AG10803 (cell line): ENCODE results near the gene MYO10.

Experiments used
- DNase-seq: peaks from one replicate; pipeline ENCODE4 v3.0.0; 2010; ENCODE audit warnings: low read depth
- H3K4me3 ChIP-seq: 2 replicates; pipeline ENCODE4 v1.5.1; 2011; ENCODE audit warnings: mild to moderate bottlenecking, low read length, control low read depth
- TF ChIP-seq, protein P1 (sequence below): conservative IDR thresholded peaks from 2 replicates; pipeline ENCODE4 v1.5.1; 2011; ENCODE audit warnings: mild to moderate bottlenecking, low read length, control low read depth, inconsistent platforms

MYO10 gene

DNA sequence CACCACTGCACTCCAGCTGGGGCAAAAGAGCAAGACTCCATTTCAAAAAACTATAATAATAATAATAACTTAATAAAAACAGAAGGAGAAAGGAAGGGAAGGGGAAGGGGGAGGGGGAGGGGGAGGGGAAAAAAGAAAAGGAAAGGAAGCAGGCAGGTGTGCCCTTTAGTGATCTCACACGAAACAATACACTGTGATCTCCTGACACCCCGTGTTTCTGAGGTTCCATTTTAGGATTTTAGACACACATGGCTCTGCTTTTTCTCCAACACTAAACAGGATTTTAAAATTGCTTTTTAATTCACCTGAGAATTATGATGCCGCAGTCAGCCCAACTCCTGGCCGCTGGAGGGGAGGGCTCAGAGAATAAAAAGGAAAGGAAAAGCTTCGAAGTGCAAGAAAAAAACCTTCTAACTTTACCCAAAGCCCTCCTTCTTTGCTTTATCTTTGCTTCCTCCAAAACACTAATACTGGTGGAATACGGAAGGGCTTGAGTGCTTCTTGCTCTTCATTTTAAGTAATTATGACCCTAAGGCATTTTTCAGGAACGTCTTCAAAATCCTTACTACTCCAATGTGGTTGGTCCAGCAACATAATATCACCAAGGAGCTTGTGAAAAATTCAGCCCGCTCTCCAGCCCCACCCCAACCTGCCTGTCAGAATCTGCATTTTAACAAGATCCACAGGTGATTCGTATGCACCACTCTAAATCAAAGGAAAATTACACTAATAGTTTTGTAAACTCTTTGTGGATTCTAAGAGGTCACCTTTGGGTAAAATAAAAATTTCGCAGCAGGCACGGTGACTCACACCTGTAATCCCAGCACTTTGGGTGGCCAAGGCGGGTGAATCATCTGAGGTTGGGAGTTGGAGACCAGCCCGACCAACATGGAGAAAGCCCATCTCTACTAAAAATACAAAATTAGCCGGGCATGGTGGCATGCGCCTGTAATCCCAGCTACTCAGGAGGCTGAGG lies 66.0 kb downstream of the MYO10 start:
- H3K4me3 ChIP-seq: no peak overlapping the region
- DNase-seq: peak; percentile 36
- TF ChIP-seq, protein P1, sequence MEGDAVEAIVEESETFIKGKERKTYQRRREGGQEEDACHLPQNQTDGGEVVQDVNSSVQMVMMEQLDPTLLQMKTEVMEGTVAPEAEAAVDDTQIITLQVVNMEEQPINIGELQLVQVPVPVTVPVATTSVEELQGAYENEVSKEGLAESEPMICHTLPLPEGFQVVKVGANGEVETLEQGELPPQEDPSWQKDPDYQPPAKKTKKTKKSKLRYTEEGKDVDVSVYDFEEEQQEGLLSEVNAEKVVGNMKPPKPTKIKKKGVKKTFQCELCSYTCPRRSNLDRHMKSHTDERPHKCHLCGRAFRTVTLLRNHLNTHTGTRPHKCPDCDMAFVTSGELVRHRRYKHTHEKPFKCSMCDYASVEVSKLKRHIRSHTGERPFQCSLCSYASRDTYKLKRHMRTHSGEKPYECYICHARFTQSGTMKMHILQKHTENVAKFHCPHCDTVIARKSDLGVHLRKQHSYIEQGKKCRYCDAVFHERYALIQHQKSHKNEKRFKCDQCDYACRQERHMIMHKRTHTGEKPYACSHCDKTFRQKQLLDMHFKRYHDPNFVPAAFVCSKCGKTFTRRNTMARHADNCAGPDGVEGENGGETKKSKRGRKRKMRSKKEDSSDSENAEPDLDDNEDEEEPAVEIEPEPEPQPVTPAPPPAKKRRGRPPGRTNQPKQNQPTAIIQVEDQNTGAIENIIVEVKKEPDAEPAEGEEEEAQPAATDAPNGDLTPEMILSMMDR: no peak

DNA sequence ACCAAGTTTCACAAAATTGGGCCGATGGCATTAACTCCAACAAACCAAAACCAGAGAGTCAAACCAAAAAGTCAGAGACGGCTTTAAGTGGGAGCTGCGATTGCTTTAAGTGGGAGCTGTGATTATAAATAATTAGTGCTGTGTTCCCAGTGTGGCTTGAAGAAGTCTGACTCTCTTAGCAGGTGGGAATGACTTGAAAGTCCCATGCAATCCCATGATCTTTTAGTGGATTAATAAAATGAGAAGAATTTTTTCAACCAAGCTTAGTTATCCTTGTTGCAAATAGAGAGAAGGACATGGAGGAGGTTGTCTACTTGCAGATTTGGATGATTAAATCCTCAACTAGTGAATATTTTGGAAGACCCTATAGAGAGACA lies 68.5 kb downstream of the MYO10 start:
- TF ChIP-seq, protein P1: no peak
- DNase-seq: no peak
- H3K4me3 ChIP-seq: no peak overlapping the region

DNA sequence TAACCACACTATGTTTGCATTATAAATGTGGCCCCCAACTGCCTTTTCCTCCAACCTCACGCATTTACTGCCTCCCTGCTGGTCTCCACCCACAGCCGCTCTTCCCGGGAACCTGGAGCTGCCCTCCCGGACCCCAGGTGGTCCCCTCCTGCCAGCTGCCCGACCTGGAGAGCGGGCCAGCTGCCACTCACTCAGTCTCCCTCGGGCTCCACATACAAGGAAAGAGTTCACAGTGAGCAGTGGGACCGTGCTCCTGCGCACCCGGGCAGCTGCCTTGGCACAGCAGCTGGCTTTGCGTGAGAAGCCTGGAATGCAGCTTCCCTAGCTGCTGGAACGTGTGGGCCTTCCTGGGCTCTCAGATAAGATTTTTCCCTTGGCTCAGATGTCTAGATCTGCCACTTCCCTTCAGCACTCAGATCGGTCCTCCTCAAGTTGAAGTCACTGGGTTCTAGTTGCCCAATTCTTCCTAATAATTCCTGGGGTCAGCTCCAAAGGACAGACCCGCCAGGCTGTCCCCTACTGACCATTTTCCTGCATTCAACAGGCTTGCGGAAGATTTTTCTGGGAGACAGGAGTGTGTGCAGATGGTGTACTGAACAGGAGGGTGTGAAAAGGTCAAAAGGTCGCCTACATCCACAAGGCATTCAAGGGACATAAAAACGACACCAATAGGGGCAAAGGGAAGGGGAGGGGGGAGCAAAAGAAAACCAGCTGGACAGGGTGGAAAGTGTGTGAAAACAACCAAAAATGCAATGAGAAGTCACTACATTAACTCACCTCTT lies 69.1 kb downstream of the MYO10 start:
- TF ChIP-seq, protein P1: no peak
- no peak for DNase-seq
- H3K4me3 ChIP-seq: no peak overlapping the region

DNA sequence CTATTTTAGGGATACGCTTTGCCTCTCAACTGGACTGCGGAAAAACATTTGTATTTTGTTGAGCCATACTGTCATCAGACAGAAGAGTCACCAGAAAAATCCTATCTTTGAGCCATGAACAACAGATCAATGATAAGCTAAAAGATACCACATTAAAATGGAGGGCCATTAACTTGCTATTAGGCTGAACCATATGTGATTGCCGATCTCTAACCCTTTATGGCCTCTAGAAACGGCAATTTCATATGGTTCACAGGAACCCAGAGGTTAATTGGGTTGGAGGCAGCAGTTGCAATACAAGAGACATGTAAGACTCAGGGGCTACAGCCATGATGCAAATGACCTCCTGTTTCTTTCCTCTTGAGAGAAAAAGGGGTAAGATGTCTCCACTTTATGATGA lies 69.8 kb downstream of the MYO10 start:
- DNase-seq: no peak

DNA sequence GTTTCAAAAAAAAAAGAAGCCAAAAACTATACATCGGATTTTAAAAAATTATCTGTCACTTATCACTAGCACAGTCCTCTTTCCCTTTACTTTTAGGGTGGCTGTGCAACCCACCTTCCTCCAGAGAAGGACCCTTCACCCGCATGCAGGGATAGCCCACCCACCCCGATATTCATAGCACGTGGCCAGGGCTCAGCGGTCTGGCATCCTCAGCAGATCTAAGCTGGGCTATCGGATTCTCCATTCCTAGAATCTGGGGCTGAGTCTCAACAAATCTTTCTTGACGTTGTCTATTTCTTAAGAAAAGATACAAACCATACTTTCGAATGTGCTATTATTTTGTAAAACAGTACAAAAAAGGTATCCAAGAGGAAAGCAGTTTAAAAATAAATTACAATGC lies 70.9 kb downstream of the MYO10 start:
- H3K4me3 ChIP-seq: no peak overlapping the region; the same call in 1 of the 2 replicates
- TF ChIP-seq, protein P1: no peak
- DNase-seq: no peak

More for the DNA sequence above, 69.8 kb downstream of the MYO10 start:
- H3K4me3 ChIP-seq: no peak overlapping the region
- TF ChIP-seq, protein P1: no peak

DNA sequence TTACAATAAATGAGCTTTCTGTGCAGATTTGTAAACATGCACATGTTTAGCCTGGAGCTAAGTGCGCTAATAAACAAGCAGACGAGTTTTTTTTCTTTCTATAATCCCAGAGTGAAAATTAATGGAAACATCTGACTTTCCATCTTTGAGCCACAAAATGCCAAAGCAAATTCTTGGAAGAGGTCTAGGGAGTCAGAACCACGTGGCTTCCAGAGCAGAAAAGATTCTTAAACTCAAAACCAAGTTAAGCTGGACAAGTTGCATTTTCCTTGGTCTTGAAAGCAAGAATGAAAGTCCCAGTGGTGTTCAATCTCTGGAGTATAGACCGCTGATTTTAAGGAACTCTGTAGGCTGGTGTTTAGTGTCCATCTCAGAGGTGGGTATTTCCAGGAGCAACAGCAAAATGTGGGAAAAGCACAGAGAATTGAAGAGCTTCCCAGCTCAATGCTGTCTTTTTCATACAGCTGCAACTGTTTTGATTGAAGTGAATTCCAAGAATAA lies 71.4 kb downstream of the MYO10 start:
- peak; percentile 55 for DNase-seq
- H3K4me3 ChIP-seq: no peak overlapping the region
- TF ChIP-seq, protein P1: no peak
